Measurements from ENCODE around the gene UBASH3A.

The UBASH3A gene

GRCh38 chr21:42427809-42428419 lies 24.2 kb downstream of the UBASH3A start:
- H3K4me3 ChIP-seq (ENCODE audit: low read depth, low read length) = no peak overlapping the region
- DNase-seq (ENCODE audit: low read depth) = no peak
- no peak for TF ChIP-seq CTCF (conservative IDR thresholded peaks at IDR 0.05; ENCODE audit: low read depth, low read length)

GRCh38 chr21:42429021-42429420 lies 25.3 kb downstream of the UBASH3A start:
- no peak overlapping the region for H3K4me3 ChIP-seq (ENCODE audit: low read depth, low read length)
- no peak for TF ChIP-seq CTCF (conservative IDR thresholded peaks at IDR 0.05; ENCODE audit: low read depth, low read length)
- DNase-seq (ENCODE audit: low read depth) = no peak

- no peak for TF ChIP-seq CTCF (conservative IDR thresholded peaks at IDR 0.05; ENCODE audit: low read depth, low read length)
- no peak for DNase-seq (ENCODE audit: low read depth)
- H3K4me3 ChIP-seq (ENCODE audit: low read depth, low read length) = no peak overlapping the region
Observed at GRCh38 chr21:42429856-42430255, 26.2 kb downstream of the UBASH3A start.

GRCh38 chr21:42430521-42430920 lies 26.8 kb downstream of the UBASH3A start:
- no peak for TF ChIP-seq CTCF (conservative IDR thresholded peaks at IDR 0.05; ENCODE audit: low read depth, low read length)
- DNase-seq (ENCODE audit: low read depth) = no peak
- no peak overlapping the region for H3K4me3 ChIP-seq (ENCODE audit: low read depth, low read length)

DNA sequence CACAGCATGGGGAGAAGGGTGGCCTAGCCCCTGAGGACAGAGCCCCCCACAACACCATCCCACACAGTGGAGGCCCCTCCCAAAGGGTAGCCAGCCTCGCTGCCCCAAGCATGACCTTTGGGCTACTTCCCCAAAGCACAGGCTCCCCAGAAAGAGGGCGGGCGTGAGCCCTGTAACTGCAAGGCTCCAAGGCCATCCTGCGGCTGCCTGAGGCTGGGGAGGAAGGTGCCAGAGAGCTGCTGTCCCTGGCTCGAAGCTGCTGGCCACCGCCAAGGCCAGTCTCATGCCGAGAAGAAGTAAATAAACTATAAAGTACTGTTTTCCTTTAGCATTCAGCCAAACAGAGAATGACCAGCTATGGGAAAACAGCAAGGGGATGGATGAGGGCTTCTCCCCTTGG lies 27.5 kb downstream of the UBASH3A start:
- no peak overlapping the region for H3K4me3 ChIP-seq (ENCODE audit: low read depth, low read length)
- DNase-seq (ENCODE audit: low read depth) = no peak
- TF ChIP-seq CTCF (conservative IDR thresholded peaks at IDR 0.05; ENCODE audit: low read depth, low read length) = no peak

DNA sequence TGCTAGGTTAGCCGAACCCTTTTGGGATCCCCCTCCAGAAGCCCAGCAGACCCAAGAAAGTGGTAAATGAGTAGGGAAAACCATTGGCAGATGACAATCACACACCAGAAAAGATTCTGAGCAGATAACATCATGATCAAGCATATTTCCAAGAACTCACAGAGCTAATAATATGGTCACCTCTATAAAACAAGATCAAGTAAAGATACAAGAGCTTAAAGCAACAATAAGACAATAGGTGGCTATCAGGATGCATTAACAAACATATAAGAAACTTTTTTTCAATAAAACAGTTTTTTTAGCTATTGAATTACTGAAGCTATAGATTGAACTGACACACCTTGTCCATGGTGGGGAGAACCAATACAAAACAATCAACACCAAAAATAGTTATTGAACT lies 29.0 kb downstream of the UBASH3A start:
- no peak overlapping the region for H3K4me3 ChIP-seq (ENCODE audit: low read depth, low read length)
- TF ChIP-seq CTCF (conservative IDR thresholded peaks at IDR 0.05; ENCODE audit: low read depth, low read length) = no peak
- DNase-seq (ENCODE audit: low read depth) = no peak

DNA sequence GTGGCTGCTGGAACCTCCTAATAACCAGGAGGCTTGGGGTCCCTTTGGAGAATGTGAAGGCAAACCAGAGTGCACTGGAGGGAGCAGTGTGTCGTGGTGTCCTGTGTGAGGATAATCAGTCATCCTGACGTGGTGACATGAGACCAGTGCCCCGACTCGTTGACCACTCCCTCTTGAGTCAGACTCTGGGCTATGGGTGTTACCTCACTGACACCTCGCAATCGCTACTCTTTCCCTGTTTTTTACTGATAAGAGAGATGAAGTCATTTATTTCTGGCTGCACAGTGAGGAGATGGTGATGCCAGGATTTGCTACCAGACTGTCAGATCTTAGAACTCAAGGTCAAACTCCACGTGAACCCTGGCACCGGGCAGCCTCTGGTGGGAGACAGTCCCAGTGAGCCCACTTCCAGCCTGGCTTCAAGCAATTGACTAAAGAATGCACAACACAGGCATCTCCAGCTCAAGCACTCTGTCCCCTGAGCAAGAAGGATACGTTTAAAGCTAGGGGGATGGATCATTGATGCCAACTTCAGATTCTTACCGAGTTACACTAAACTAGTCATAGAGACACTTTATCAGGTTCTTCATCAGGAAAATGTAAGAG lies 30.3 kb downstream of the UBASH3A start:
- no peak for DNase-seq (ENCODE audit: low read depth)
- H3K4me3 ChIP-seq (ENCODE audit: low read depth, low read length) = no peak overlapping the region
- TF ChIP-seq CTCF (conservative IDR thresholded peaks at IDR 0.05; ENCODE audit: low read depth, low read length) = no peak

Data from choroid plexus epithelial cell (primary cell).